HG02884 (cell line): Measurements from ENCODE around the gene FOXS1.
A peak's percentile ranks its signal among the peaks of the same experiment; 100 is the strongest.
"Not testable (repeated sequence)": the region's sequence is repeated elsewhere in the genome, so short reads cannot be mapped to it uniquely, and the experiment has no call there.

Experiments used
- ATAC-seq: cut with Tn5 transposase; IDR thresholded peaks from one replicate; pipeline ENCODE4 v1.9.1; 2021; ENCODE audit warnings: mild to moderate bottlenecking, moderate library complexity; ENCODE audit not compliant: unreplicated experiment

The FOXS1 gene

GRCh38 chr20:31824125-31824485, 21.3 kb downstream of the FOXS1 start:
- ATAC-seq: no peak

- no peak for ATAC-seq
These were observed 21.9 kb downstream of the FOXS1 start for GRCh38 chr20:31823360-31824124.

- peak; percentile 84 for ATAC-seq
These were observed 22.7 kb downstream of the FOXS1 start for GRCh38 chr20:31822421-31823330.

GRCh38 chr20:31821427-31821826, 24.0 kb downstream of the FOXS1 start:
- ATAC-seq: no peak

GRCh38 chr20:31820228-31820627, 25.2 kb downstream of the FOXS1 start:
- ATAC-seq: no peak

DNA sequence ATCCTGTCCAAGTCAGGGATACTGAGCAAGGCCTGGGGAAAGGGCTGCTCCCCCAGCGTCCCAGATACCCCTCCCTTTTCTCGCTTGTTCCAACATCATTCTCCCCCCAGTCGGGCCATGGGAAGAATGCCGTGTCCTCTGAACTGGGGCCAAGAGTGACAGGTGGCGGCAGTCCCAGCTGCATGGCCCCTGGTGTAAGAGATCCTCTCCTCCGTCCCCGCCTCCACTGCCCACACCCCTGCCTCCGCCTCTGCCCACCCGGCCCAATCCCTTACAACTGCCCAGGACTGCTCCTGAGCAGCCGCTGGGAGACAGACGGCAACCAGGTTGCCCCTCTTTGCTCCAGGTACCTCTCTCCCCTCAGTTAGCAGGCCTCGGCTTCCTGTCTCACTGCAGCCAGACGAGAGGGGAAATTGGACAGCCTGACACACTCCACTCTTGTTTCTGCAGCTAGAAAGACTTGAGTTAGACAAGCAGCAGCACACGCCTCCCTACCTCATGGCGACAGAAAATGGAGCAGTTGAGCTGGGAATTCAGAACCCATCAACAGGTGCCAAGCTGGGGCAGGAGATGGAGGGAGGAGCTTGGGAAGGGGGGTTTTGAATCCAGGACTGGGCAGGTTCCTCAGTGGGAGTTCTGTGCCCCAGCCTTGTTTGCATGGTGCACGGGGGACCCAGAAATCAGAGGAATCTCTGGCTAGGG, 26.2 kb downstream of the FOXS1 start, which contains the start of gene MYLK2:
Gene MYLK2 (plus strand): TSS at position 274 of the 702 bp plus-strand sequence. CDS start 225 bp downstream, at position 499.
- no peak for ATAC-seq

DNA sequence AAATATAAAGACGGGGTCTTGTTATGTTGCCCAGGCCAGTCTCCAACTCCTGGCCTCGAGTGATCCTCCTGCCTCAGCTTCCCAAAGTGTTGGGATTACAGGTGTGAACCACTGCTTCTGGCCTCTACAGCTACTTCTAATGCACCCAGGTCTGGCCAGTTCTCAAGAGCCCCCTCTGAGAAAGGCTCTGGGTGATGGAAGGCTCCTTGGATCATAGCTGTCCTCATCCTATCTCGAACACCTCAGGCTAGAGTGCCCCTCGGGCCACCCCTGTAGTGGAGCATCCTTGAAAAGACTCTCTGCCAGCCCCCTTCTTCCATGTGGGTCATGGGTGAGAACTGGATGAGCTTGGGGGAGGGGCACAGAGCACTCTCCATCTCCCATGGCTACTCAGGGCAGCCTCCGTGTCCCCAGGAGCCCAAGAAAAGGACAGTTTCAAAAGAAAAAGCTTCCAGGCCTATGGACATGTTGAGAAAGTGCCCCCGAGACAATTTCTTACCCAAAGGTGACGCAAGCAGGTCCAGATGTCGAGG, 27.0 kb downstream of the FOXS1 start:
- no peak for ATAC-seq

DNA sequence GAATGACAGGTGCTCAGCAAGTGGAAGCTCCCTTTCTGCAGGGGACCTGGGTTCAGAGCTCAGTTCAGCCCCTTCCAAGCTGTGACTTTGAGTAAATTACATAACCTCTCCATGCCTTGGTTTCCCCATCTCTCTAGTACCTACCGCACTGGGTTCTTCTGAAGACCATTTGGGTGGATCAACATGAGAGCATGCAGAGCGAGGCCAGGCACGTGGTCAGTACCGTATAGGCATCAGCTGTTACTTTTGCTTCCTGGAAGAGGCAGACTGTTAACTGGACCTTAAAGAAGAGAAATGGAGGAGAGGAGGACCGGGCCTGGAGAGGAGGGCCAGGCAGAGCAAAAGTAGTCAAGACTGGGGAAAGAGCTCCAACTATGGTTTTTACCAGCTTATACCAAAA, 27.9 kb downstream of the FOXS1 start:
- no peak for ATAC-seq

GRCh38 chr20:31816221-31816620, 29.2 kb downstream of the FOXS1 start:
- ATAC-seq: no peak

GRCh38 chr20:31815408-31816188, 29.8 kb downstream of the FOXS1 start:
- ATAC-seq: no peak

- not testable (repeated sequence) for ATAC-seq
These were observed 31.3 kb downstream of the FOXS1 start for GRCh38 chr20:31814142-31814541.

DNA sequence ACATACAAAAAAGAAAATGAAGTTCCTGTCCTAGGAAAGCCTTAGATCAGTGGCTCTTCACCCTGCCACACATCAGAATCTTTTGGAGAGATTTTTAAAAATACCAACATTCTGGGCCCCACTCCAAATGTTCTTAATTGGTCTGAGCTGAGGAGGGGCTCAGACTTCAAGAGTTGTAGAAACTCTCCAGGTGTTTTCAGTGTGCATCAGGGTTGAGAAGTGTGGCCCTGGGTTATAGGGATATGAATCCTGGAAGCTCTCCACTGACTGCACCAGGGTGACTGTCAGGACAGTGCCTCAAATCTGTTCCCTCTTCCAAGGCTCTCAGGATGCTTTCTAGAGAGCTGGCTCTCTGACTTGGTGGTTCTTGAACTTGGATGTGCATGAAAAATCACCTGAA, 31.8 kb downstream of the FOXS1 start:
- no peak for ATAC-seq

DNA sequence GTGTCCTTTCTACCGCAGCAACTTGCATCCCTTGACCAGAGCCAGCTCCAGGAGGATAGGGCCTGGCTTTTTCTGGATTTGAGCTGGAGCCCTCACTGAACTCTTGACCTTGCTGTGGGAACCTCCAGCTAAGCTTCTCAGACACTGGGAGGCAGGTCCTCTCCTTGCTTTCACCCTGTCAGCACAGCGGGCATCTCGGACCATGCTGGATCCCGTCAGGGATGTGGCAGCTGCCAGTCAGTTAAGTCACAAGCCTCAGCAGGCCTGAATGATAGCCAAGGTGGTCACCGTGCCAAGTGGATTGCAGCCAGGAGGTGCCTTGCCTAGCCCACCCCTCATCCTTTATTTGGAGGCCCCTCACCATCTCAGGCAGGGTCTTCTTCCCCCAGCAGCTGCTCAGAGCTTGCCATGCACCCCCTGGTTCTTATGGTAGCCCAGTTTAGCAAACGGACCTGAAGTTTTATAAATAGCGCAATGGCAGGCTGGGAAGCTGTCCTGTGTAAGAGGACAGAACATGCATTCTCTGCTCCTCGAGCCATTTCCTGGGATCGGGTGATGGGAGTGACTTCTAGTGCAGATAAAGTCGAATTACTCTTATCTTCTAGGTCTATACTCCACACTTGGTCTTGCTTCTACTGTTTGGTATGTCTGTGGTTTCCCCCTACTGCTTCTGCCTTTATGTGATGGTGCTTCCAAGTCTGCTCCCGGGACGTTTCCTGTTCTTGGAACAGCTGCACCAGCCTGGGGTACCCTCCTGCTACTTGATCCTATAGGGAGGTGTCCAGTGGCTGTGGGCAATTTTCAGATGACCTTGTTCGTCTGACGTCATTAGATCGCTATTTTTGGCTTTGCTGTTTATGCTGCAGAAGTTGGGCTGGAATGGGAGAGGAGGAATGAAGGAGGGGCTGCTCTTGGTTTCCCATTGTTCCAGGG, 33.3 kb downstream of the FOXS1 start:
- no peak for ATAC-seq

- ATAC-seq: no peak
These were observed 34.2 kb downstream of the FOXS1 start for GRCh38 chr20:31811198-31811597.

DNA sequence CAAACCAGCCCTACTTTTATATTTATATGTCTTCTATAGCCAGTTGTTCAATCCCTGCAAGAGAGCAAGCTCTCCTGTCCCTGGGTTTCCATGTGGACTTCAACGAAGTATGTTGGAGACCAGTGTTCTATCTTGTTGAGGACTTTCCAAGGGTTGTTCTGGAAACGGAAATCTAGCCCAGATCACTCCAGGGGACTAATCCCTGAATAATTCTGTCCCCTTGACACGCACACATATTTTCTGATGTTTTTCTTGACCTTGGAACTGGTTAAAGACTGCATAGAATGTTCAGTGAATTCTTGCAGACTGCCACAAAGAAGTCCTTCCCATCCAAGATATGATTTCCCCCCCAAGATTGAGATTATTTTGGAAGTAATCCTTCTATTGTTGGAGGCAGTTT, 35.7 kb downstream of the FOXS1 start:
- ATAC-seq: no peak

DNA sequence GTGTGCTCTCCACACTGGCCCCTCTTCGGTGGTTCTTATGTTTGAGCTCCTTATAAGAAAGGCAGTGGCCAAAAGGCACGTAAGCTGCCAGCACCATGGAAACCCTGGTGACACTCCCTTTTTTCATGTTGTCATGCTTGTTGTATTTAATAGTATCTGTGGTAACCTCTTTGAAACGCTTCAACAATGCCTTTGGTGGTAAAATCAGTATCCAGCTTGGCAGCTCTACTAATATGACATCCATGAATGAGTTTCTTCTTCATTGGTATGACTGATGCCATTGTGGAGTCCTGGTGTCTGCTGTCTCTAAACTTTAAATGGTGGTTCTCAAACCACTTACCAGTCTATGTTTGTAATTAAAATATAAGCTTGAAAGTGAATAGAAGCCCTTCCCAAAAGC, 36.9 kb downstream of the FOXS1 start:
- no peak for ATAC-seq

- no peak for ATAC-seq
These were observed 38.6 kb downstream of the FOXS1 start for GRCh38 chr20:31806564-31807355.

GRCh38 chr20:31803552-31804291, 41.7 kb downstream of the FOXS1 start:
- no peak for ATAC-seq
